ENCODE data around the gene PLCG2.

DNA sequence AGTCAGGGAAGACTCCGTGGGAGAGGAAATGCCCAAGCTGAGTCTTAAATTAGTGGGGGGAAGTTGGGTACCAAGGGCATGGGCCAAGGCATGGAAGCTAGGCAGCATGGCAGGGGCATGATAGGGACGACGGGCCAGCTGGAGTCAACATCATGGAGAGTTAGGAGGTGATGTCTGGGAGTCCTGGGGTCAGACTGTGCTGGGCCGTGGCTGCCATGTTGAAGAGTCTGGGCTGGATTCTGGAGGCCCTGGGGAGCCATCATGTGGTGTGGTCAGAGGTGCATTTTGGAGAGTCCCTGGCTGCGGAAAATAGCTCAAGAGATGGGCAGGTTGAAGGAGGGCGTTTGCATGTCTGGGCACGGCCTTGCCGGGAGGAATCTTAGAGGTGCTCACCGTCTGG, 146.9 kb downstream of the PLCG2 start:
- TF ChIP-seq POLR2A (IDR thresholded peaks at IDR 0.05; ENCODE audit: low read length) (no peak), GATA1 (IDR thresholded peaks at IDR 0.05; ENCODE audit: low read depth, low read length) (no peak)
